HepG2 (cell line): ENCODE measurements around the gene LYRM4. TPM values are rescaled to one million over a fixed set of nuclear protein-coding genes. Genes with fewer than 3 reads are reported as not detected.

Experiments used
- ATF1 ChIP-seq: IDR thresholded peaks from 2 replicates; pipeline ENCODE4 v1.6.1; 2016; ENCODE audit warnings: mild to moderate bottlenecking, control low read depth
- CCDC6 ChIP-seq: sonication (generic); formaldehyde crosslinking; IDR thresholded peaks from 2 replicates; pipeline ENCODE4 v1.8.1; 2022; ENCODE audit warnings: mild to moderate bottlenecking, missing genetic modification reagents, moderate library complexity
- CEBPZ ChIP-seq: IDR thresholded peaks from 2 replicates; pipeline ENCODE4 v1.6.1; 2012; ENCODE audit warnings: low read length, improper control_type of control experiment
- CENPBD1 ChIP-seq: sonication (generic); formaldehyde crosslinking; IDR thresholded peaks from 2 replicates; pipeline ENCODE4 v1.8.0; 2022; ENCODE audit warnings: missing genetic modification reagents, low read depth, mild to moderate bottlenecking, borderline replicate concordance
- CSRNP1 ChIP-seq: sonication (generic); formaldehyde crosslinking; IDR thresholded peaks from 2 replicates; pipeline ENCODE4 v1.8.1; 2023; ENCODE audit warnings: mild to moderate bottlenecking, missing genetic modification reagents
- DNMT1 ChIP-seq: sonication (generic); formaldehyde crosslinking; IDR thresholded peaks from 2 replicates; pipeline ENCODE4 v1.5.1; 2020; ENCODE audit warnings: mild to moderate bottlenecking, missing genetic modification reagents
- MEF2D ChIP-seq: sonication (generic); formaldehyde crosslinking; IDR thresholded peaks from 2 replicates; pipeline ENCODE4 v1.5.1; 2020; ENCODE audit warnings: mild to moderate bottlenecking, missing genetic modification reagents
- MXD4 ChIP-seq: IDR thresholded peaks from 2 replicates; pipeline ENCODE4 v1.6.1; 2016; ENCODE audit warnings: mild to moderate bottlenecking, missing biosample characterization, missing genetic modification reagents
- SNAI1 ChIP-seq: sonication (generic); formaldehyde crosslinking; IDR thresholded peaks from 2 replicates; pipeline ENCODE4 v1.5.0; 2020; ENCODE audit warnings: mild to moderate bottlenecking, missing genetic modification reagents, borderline replicate concordance
- SRSF9 ChIP-seq: fragments of 200-400 bp; formaldehyde crosslinking; IDR thresholded peaks from 2 replicates; pipeline ENCODE4 v1.6.1; 2018; ENCODE audit warnings: borderline replicate concordance, mild to moderate bottlenecking, low read depth, low read length; ENCODE audit not compliant: insufficient read depth, poor library complexity, severe bottlenecking
- STAT6 ChIP-seq: sonication (generic); formaldehyde crosslinking; IDR thresholded peaks from 2 replicates; pipeline ENCODE4 v1.4.0; 2020; ENCODE audit warnings: missing genetic modification reagents, mild to moderate bottlenecking, borderline replicate concordance
- ZNF362 ChIP-seq: sonication (generic); formaldehyde crosslinking; IDR thresholded peaks from 2 replicates; pipeline ENCODE4 v1.4.0; 2020; ENCODE audit warnings: missing genetic modification reagents, mild to moderate bottlenecking, borderline replicate concordance
- polyA plus RNA-seq, 8 experiments: library from polyadenylated mRNA; depleted of rRNA in 3 of 8; stranded (reverse) in 7 of 8; unstranded in 1 of 8; fragments of >200 nt; fragmentation: Illumina TruSeq in 4 of 8; extraction: Trizol in 4 of 8; gene quantifications; 2 replicates each; pipeline versions ENCODE4 v1.2.1 to v1.2.3, GENCODE V29; 2011 to 2016; ENCODE audit warnings: low read depth in 4 of 8, missing spikeins in 1 of 8, mixed read lengths in 1 of 8; ENCODE audit not compliant: insufficient read depth in 1 of 8
- total RNA-seq, 5 experiments: library from RNA; depleted of rRNA; stranded (reverse); fragments of >200 nt; fragmentation: Illumina TruSeq; extraction: Trizol; gene quantifications; 2 replicates each; pipeline ENCODE4 v1.2.3, GENCODE V29; 2016; ENCODE audit warnings: low read depth in 1 of 5

Gene LYRM4
- total and polyA plus RNA-seq, 2 of the 13 experiments (the other 11 are each of a cell fraction or from before 2014, with no cell fraction given) = 64.6 to 67.5 TPM

GRCh38 chr6:5260661-5261544, at the start of gene LYRM4, which contains the start of gene FARS2 (continued):
- TF ChIP-seq CSRNP1 (no peak; the same call in 1 of the 2 replicates), STAT6 (CRISPR knock-in tag) (peak; percentile 87), CCDC6 (CRISPR knock-in tag) (no peak), MXD4 (CRISPR knock-in tag) (peak; percentile 98), CENPBD1 (CRISPR knock-in tag) (no peak), MEF2D (CRISPR knock-in tag) (no peak), ZNF362 (peak; percentile 99), DNMT1 (CRISPR knock-in tag) (0 out of 2 replicates have a peak, but pooled peaks have one; percentile 39), ATF1 (CRISPR knock-in tag) (no peak), CEBPZ (no peak), SRSF9 (no peak), SNAI1 (no peak)
